HepG2 (cell line): ENCODE results near the gene SPCS1. TPM values are rescaled to one million over a fixed set of nuclear protein-coding genes. Genes with fewer than 3 reads are reported as not detected.

ENCODE experiments used
- DR1 ChIP-seq: sonication (generic); formaldehyde crosslinking; IDR thresholded peaks from 2 replicates; pipeline ENCODE4 v1.8.0; 2021; ENCODE audit warnings: mild to moderate bottlenecking, missing genetic modification reagents, inconsistent platforms
- FOSL2 ChIP-seq: sonication (generic); formaldehyde crosslinking; IDR thresholded peaks from 2 replicates; pipeline ENCODE4 v1.4.0; 2020; ENCODE audit warnings: missing genetic modification reagents
- GLI4 ChIP-seq: sonication (generic); formaldehyde crosslinking; IDR thresholded peaks from 2 replicates; pipeline ENCODE4 v1.5.1; 2020; ENCODE audit warnings: missing genetic modification reagents, mild to moderate bottlenecking, moderate library complexity, borderline replicate concordance
- HES4 ChIP-seq: sonication (generic); formaldehyde crosslinking; IDR thresholded peaks from 2 replicates; pipeline ENCODE4 v1.9.0; 2021; ENCODE audit warnings: mild to moderate bottlenecking, missing genetic modification reagents, borderline replicate concordance
- MED1 ChIP-seq: sonication (generic); formaldehyde crosslinking; IDR thresholded peaks from 2 replicates; pipeline ENCODE4 v1.4.0; 2020; ENCODE audit warnings: missing genetic modification reagents
- MZF1 ChIP-seq: sonication (generic); formaldehyde crosslinking; IDR thresholded peaks from 2 replicates; pipeline ENCODE4 v1.8.1; 2023; ENCODE audit warnings: mild to moderate bottlenecking, missing genetic modification reagents, borderline replicate concordance
- NCOA2 ChIP-seq: sonication (generic); formaldehyde crosslinking; IDR thresholded peaks from 2 replicates; pipeline ENCODE4 v1.8.0; 2022; ENCODE audit warnings: inconsistent platforms
- NFAT5 ChIP-seq: sonication (generic); formaldehyde crosslinking; IDR thresholded peaks from 2 replicates; pipeline ENCODE4 v1.4.0; 2020; ENCODE audit warnings: missing genetic modification reagents
- NFYC ChIP-seq: IDR thresholded peaks from 2 replicates; pipeline ENCODE4 v1.6.1; 2016; ENCODE audit warnings: missing genetic modification reagents, missing compliant biosample characterization
- REST ChIP-seq, 2 experiments: IDR thresholded peaks; 2 replicates each; pipeline ENCODE4 v1.6.1; 2011 to 2012; ENCODE audit warnings: low read length in 2 of 2, borderline replicate concordance in 1 of 2, low read depth in 1 of 2, mild to moderate bottlenecking in 1 of 2, moderate library complexity in 1 of 2
- SIX1 ChIP-seq: sonication (generic); formaldehyde crosslinking; IDR thresholded peaks from 2 replicates; pipeline ENCODE4 v1.4.0; 2020; ENCODE audit warnings: missing genetic modification reagents, borderline replicate concordance
- SUZ12 ChIP-seq: fragments of 150-350 bp; IDR thresholded peaks from 2 replicates; pipeline ENCODE4 v1.6.1; 2014; ENCODE audit warnings: low read depth, low read length
- ZNF235 ChIP-seq: sonication (generic); formaldehyde crosslinking; IDR thresholded peaks from 2 replicates; pipeline ENCODE4 v1.8.1; 2023; ENCODE audit warnings: mild to moderate bottlenecking, missing genetic modification reagents, borderline replicate concordance
- ZNF276 ChIP-seq: sonication (generic); formaldehyde crosslinking; IDR thresholded peaks from 2 replicates; pipeline ENCODE4 v1.4.0; 2020; ENCODE audit warnings: mild to moderate bottlenecking, low read depth, missing genetic modification reagents
- polyA plus RNA-seq, 8 experiments: library from polyadenylated mRNA; depleted of rRNA in 3 of 8; stranded (reverse) in 7 of 8; unstranded in 1 of 8; fragments of >200 nt; fragmentation: Illumina TruSeq in 4 of 8; extraction: Trizol in 4 of 8; gene quantifications; 2 replicates each; pipeline versions ENCODE4 v1.2.1 to v1.2.3, GENCODE V29; 2011 to 2016; ENCODE audit warnings: low read depth in 4 of 8, missing spikeins in 1 of 8, mixed read lengths in 1 of 8; ENCODE audit not compliant: insufficient read depth in 1 of 8
- total RNA-seq, 5 experiments: library from RNA; depleted of rRNA; stranded (reverse); fragments of >200 nt; fragmentation: Illumina TruSeq; extraction: Trizol; gene quantifications; 2 replicates each; pipeline ENCODE4 v1.2.3, GENCODE V29; 2016; ENCODE audit warnings: low read depth in 1 of 5

Gene SPCS1
- total and polyA plus RNA-seq, 2 of the 13 experiments (the other 11 are each of a cell fraction or from before 2014, with no cell fraction given), result 84.6 to 120 TPM

GRCh38 chr3:52685709-52686691, 19.9 kb upstream of the SPCS1 start, which contains the start of the genes GNL3 and PBRM1 (continued):
- TF ChIP-seq SIX1 (CRISPR knock-in tag), result peak; percentile 25; the same call in 1 of the 2 replicates
- peak in 1 of 2 experiments; percentile 73; a peak in 1 of 4 replicates for TF ChIP-seq REST (IDR thresholded peaks at IDR 0.05; ENCODE audit: borderline replicate concordance in 1 of 2, low read depth in 1 of 2, low read length in 2 of 2)
- TF ChIP-seq HES4 (CRISPR knock-in tag), result peak; percentile 79
- no peak for TF ChIP-seq SUZ12
- TF ChIP-seq NFYC (CRISPR knock-in tag), result peak; percentile 62
- TF ChIP-seq FOSL2 (CRISPR knock-in tag), result peak; percentile 78
- TF ChIP-seq MZF1, result no peak
- peak; percentile 94 for TF ChIP-seq DR1 (CRISPR knock-in tag)
- peak; percentile 90; the same call in 1 of the 2 replicates for TF ChIP-seq ZNF235 (CRISPR knock-in tag)
- peak; percentile 77 for TF ChIP-seq MED1 (CRISPR knock-in tag)
- TF ChIP-seq GLI4, result peak; percentile 58; the same call in 1 of the 2 replicates
- TF ChIP-seq NCOA2 (CRISPR knock-in tag), result peak; percentile 55; the same call in 1 of the 2 replicates
- no peak for TF ChIP-seq ZNF276 (CRISPR knock-in tag)
- no peak for TF ChIP-seq NFAT5 (CRISPR knock-in tag)
